Esophagus muscularis mucosa (tissue), 4 donors: ENCODE data around the gene AP3D1. TPM values are rescaled to one million over a fixed set of nuclear protein-coding genes. Genes with fewer than 3 reads are reported as not detected.

Source experiments
- DNase-seq: peaks from one replicate; pipeline ENCODE4 v3.0.0-alpha.2; 2017; ENCODE audit errors: extremely low spot score
- H3K27ac ChIP-seq, 4 donors: fragments of 200-600 bp; sonication (generic); replicated peaks in 1 of 4; 1 replicate in 3 of 4; 2 replicates in 1 of 4; pipeline ENCODE4 v1.5.1; 2016 to 2019; ENCODE audit warnings: mild to moderate bottlenecking in 1 of 4
- H3K27me3 ChIP-seq, 4 donors: fragments of 200-600 bp; sonication (generic); one replicate each; pipeline versions ENCODE4 v1.5.1 to v1.6.0; 2016 to 2019
- H3K36me3 ChIP-seq, 4 donors: fragments of 200-600 bp; sonication (generic); one replicate each; pipeline ENCODE4 v1.5.1; 2016 to 2019
- H3K4me1 ChIP-seq, 4 donors: fragments of 200-600 bp; sonication (generic); one replicate each; pipeline ENCODE4 v1.5.1; 2016 to 2019
- H3K4me3 ChIP-seq, 4 donors: fragments of 200-600 bp; sonication (generic); 1 replicate in 2 of 4; 2 replicates in 2 of 4; pipeline ENCODE4 v1.5.1; 2016 to 2019; ENCODE audit warnings: mild to moderate bottlenecking in 4 of 4, moderate library complexity in 1 of 4
- H3K9me3 ChIP-seq, 4 donors: fragments of 200-600 bp; sonication (generic); 1 replicate in 3 of 4; 2 replicates in 1 of 4; pipeline ENCODE4 v1.5.1; 2016 to 2019
- CTCF ChIP-seq, 3 experiments: fragments of 200-600 bp in 2 of 3; fragments of 450-650 bp in 1 of 3; sonication (generic) in 2 of 3; IDR thresholded peaks; one replicate each; pipeline ENCODE4 v1.5.1; 2017 to 2019; ENCODE audit warnings: antibody characterized with exemption in 3 of 3, mild to moderate bottlenecking in 2 of 3, moderate library complexity in 1 of 3
- EP300 ChIP-seq: sonication (generic); formaldehyde crosslinking; IDR thresholded peaks from one replicate; pipeline ENCODE4 v1.6.1; 2017; ENCODE audit warnings: antibody characterized with exemption
- POLR2A ChIP-seq: fragments of 450-650 bp; IDR thresholded peaks from one replicate; pipeline ENCODE4 v1.6.1; 2017; ENCODE audit warnings: antibody characterized with exemption, moderate library complexity, mild to moderate bottlenecking, low read depth
- POLR2AphosphoS5 ChIP-seq, 2 donors: sonication (generic); formaldehyde crosslinking; IDR thresholded peaks; one replicate each; pipeline ENCODE4 v1.6.1; 2017; ENCODE audit warnings: antibody characterized with exemption in 2 of 2
- WGBS: methylation state at CpG from one replicate; pipeline ENCODE4 v1.1.5; 2018; 5-methylcytosine and 5-hydroxymethylcytosine counted together
- intact Hi-C: fragments of 100-400 bp; cut with DNase I; formaldehyde crosslinking; loops from one replicate; pipeline ENCODE4 v1.15.1; 2023
- total RNA-seq, 4 donors: library from RNA; depleted of rRNA; stranded (reverse); fragments of >200 nt; gene quantifications; one replicate each; pipeline versions ENCODE4 v1.1.0 to v1.2.1, GENCODE V29; 2016

The AP3D1 gene
- total RNA-seq, 4 donors from 2014 or later = 76.0 to 156 (median 93.7) TPM

DNA sequence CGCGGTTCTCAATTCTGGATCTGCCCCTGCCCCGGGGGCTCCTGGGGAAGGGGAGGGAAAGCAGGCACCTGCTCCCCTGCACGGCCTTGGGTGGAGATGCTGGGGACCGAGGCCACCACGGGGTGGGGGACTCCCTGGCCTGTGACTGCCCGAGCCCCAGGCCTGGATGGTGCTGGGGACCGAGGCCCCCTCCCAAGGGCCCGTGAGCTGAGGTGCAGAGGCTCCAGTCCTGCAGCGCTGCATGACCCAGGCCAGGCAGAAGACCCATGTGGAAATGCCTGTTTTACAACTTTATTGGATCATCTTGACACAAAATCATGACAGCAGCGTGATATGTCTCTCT lies 50.7 kb downstream of the AP3D1 start:
- Histone ChIP-seq H3K4me3 (no peak overlapping the region), H3K4me1 (peaks cover 8 to 19% (median 14%) of the 10 kb centered on the region in 4 donors), H3K9me3 (no peaks in the 10 kb centered on the region), H3K27ac (no peak overlapping the region), H3K36me3 (peaks cover 30 to 63% (median 59%) of the 10 kb centered on the region in 4 donors), H3K27me3 (no peaks in the 10 kb centered on the region)
- intact Hi-C loops = no loop called here
- TF ChIP-seq POLR2A (no peak), EP300 (no peak), POLR2AphosphoS5 (IDR thresholded peaks at IDR 0.05) (no peak)
- 92% methylated on average over 5 of the region's 11 CpGs for WGBS
- no peak for DNase-seq

- no peak overlapping the region for H3K27ac ChIP-seq
- no peaks in the 10 kb centered on the region for H3K9me3 ChIP-seq
- peaks cover 27 to 58% (median 53%) of the 10 kb centered on the region in 4 donors for H3K36me3 ChIP-seq
- WGBS = 91% methylated on average over 16 of the region's 39 CpGs
- TF ChIP-seq EP300 (no peak), POLR2A (no peak), POLR2AphosphoS5 (IDR thresholded peaks at IDR 0.05) (no peak), CTCF (IDR thresholded peaks at IDR 0.05) (no peak)
- peaks cover 12 to 25% (median 19%) of the 10 kb centered on the region in 4 donors for H3K4me1 ChIP-seq
- no peaks in the 10 kb centered on the region for H3K27me3 ChIP-seq
- no peak overlapping the region for H3K4me3 ChIP-seq
- intact Hi-C loops = no loop called here
- DNase-seq = no peak
These were observed 51.2 kb downstream of the AP3D1 start for GRCh38 chr19:2099937-2100718.

- H3K4me3 ChIP-seq = no peak overlapping the region
- TF ChIP-seq POLR2AphosphoS5 (IDR thresholded peaks at IDR 0.05) (no peak), CTCF (IDR thresholded peaks at IDR 0.05) (no peak), EP300 (no peak), POLR2A (no peak)
- no peaks in the 10 kb centered on the region for H3K27me3 ChIP-seq
- no peaks in the 10 kb centered on the region for H3K9me3 ChIP-seq
- intact Hi-C loops = no loop called here
- H3K4me1 ChIP-seq = peaks cover 23 to 35% (median 30%) of the 10 kb centered on the region in 4 donors
- 67% methylated on average over 6 of the region's 16 CpGs for WGBS
- peaks cover 27 to 50% (median 48%) of the 10 kb centered on the region in 4 donors for H3K36me3 ChIP-seq
- no peak for DNase-seq
- peak overlapping the region in 1 of 4 donors; percentile 99 for H3K27ac ChIP-seq
These were observed 52.3 kb downstream of the AP3D1 start for GRCh38 chr19:2099054-2099501.

- no peak for DNase-seq
- Histone ChIP-seq H3K27me3 (no peaks in the 10 kb centered on the region), H3K9me3 (no peaks in the 10 kb centered on the region), H3K4me3 (peak overlapping the region in 1 of 4 donors; percentile 83), H3K27ac (peak overlapping the region; percentile 22 to 99 (median 76)), H3K36me3 (peaks cover 27 to 43% (median 43%) of the 10 kb centered on the region in 4 donors), H3K4me1 (peaks cover 27 to 47% (median 41%) of the 10 kb centered on the region in 4 donors)
- intact Hi-C loops = no loop called here
- 89% methylated on average over 8 of the region's 23 CpGs for WGBS
- TF ChIP-seq EP300 (no peak), POLR2A (no peak), POLR2AphosphoS5 (IDR thresholded peaks at IDR 0.05) (no peak), CTCF (IDR thresholded peaks at IDR 0.05) (no peak)
These were observed 53.5 kb downstream of the AP3D1 start for GRCh38 chr19:2097886-2098327.

GRCh38 chr19:2097203-2097885 lies 54.0 kb downstream of the AP3D1 start:
- Histone ChIP-seq H3K4me1 (peaks cover 30 to 53% (median 47%) of the 10 kb centered on the region in 4 donors), H3K27me3 (no peaks in the 10 kb centered on the region), H3K36me3 (peaks cover 26 to 42% (median 39%) of the 10 kb centered on the region in 4 donors), H3K4me3 (peak overlapping the region; percentile 62 to 83 (median 72)), H3K27ac (peak overlapping the region; percentile 69 to 99 (median 80)), H3K9me3 (no peaks in the 10 kb centered on the region)
- TF ChIP-seq POLR2AphosphoS5 (IDR thresholded peaks at IDR 0.05) = no peak
- TF ChIP-seq EP300 = no peak
- no peak for TF ChIP-seq POLR2A
- TF ChIP-seq CTCF (IDR thresholded peaks at IDR 0.05) = no peak
- no peak for DNase-seq
- 27% methylated on average over 7 of the region's 30 CpGs for WGBS
- intact Hi-C loops = no loop called here
